ENCODE results near the gene RIPOR2. TPM values are rescaled to one million over a fixed set of nuclear protein-coding genes. Genes with fewer than 3 reads are reported as not detected.
"Not testable (repeated sequence)": the region's sequence is repeated elsewhere in the genome, so short reads cannot be mapped to it uniquely, and the experiment has no call there.

The RIPOR2 gene
- total and polyA plus RNA-seq, 5 donors: 0.59 to 2.9 (median 2.4) TPM

DNA sequence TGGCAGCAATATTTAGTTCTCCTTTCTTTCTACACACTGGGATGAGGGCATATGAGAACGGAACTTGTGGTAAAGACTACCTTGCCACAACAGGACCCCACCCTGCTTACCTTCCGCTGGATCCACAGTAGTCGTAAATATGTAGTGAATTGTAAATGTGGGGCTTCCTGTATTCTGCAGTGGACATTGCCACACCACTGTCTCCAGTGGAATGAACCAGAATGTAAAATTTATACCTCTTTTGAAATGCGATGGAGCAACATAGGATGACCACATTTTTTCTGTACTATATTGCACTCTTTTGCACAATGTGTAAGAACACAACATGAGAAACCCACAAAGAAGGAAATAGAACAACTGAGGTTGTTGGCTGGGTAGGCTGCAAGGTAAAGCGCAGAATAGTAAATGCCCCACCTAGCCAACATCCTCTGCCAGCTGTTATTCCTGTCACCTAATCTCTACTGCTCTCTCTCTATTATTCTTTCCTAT lies 16.1 kb upstream of the RIPOR2 start:
- H3K27ac ChIP-seq (ENCODE audit: low read length): no peak overlapping the region
- H3K4me1 ChIP-seq (ENCODE audit: control insufficient read depth, insufficient read depth, low read length): no peaks in the 10 kb centered on the region
- ATAC-seq (peak; percentile 69 to 75), DNase-seq (peak in 2 of 3 donors; percentile 26 to 35)
- H3K27me3 ChIP-seq (ENCODE audit: control insufficient read depth, insufficient read depth): no peaks in the 10 kb centered on the region
- H3K9me3 ChIP-seq (ENCODE audit: control insufficient read depth, low read length): no peaks in the 10 kb centered on the region
- H3K4me3 ChIP-seq (ENCODE audit: low read length): no peak overlapping the region
- intact Hi-C loops (cut with DNase I): no loop called here
- WGBS: 81% methylated on average over 5 of the region's 5 CpGs

DNA sequence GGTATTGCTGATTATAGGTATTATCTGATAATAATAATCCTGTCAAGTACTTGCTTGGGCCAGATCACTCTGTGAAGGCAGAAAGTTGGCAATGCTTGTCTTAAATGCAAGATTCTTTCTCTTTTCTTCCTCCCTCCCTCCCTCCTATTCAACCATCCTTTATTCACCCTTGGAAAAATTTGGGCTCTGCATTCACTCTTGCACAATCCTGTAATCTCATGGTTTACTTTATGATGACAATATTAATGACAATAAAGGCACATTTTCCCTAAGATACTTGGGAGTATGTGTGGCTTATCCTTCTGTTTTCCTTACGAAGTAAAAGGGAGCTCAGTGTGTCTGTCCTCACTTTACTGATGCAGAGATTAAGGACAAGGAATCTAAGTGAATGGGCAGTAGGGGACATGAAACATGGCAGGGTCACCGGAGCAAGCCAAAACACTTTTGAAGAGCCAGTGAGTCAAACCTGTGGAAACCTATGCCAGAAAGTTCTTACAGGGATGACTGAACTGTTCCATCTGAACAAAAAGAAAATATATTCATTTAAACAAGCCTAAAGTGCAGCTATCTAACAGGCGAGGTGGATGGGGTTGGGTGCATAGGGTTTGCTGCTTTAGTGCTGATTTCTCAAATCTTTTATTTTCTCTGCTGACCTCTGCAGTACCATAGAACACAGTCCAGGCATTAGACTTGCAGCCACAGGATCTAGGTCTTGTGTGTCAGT lies 14.6 kb upstream of the RIPOR2 start:
- DNase-seq (no peak), ATAC-seq (no peak)
- WGBS: 72% methylated on average over 3 of the region's 3 CpGs
- Histone ChIP-seq H3K27me3 (ENCODE audit: control insufficient read depth, insufficient read depth) (no peaks in the 10 kb centered on the region), H3K27ac (ENCODE audit: low read length) (no peak overlapping the region), H3K9me3 (ENCODE audit: control insufficient read depth, low read length) (no peaks in the 10 kb centered on the region), H3K4me3 (ENCODE audit: low read length) (no peak overlapping the region), H3K4me1 (ENCODE audit: control insufficient read depth, insufficient read depth, low read length) (no peaks in the 10 kb centered on the region)
- intact Hi-C loops (cut with DNase I): no loop called here

DNA sequence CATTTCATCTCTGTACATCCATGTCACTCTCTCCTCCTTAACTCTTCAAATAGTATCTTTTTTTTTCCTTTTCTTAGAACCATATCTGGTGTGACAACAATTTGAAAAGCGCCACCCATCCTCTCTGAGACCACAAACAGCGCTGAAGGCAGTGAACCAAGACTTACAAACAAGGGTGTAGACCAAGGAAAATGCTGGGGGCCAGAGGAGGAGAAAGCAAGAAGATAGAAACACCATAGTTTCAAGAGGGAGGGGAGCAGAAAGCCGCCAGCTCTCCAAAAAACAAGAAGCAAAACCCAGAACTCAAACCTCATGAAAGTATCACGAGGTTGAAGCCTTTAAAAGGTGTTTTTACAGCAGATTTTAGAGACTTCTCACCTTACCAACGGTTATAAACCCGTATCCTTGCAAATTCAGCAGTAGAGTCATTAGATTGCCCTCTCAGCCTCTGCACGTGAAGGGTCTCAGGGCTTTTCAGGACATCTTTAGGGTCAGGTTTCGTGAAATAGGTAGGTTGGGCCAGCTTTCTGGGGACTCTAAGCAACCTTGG lies 13.3 kb upstream of the RIPOR2 start:
- H3K9me3 ChIP-seq (ENCODE audit: control insufficient read depth, low read length): no peaks in the 10 kb centered on the region
- DNase-seq: no peak
- H3K4me3 ChIP-seq (ENCODE audit: low read length): no peak overlapping the region
- no peaks in the 10 kb centered on the region for H3K4me1 ChIP-seq (ENCODE audit: control insufficient read depth, insufficient read depth, low read length)
- intact Hi-C loops (cut with DNase I): no loop called here
- ATAC-seq: no peak
- H3K27ac ChIP-seq (ENCODE audit: low read length): no peak overlapping the region
- no peaks in the 10 kb centered on the region for H3K27me3 ChIP-seq (ENCODE audit: control insufficient read depth, insufficient read depth)
- 74% methylated on average over 8 of the region's 8 CpGs for WGBS

DNA sequence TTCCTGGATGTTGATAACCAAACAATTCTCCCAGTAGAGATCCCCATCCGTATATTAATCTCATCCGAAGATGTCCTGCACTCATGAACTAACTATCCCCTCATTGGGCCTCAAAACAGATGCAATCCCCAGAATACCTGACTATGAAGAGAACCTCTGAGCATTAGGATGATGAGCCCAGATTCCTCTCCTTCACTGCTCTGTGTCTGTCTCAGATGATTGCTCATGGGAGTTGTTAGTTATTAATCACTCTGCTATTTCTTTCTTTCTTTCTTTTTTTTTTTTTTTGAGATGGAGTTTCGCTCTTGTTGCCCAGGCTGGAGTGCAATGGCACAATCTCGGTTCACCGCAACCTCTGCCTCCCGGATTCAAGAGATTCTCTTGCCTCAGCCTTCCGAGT lies 12.5 kb upstream of the RIPOR2 start:
- H3K27ac ChIP-seq (ENCODE audit: low read length); H3K4me1 ChIP-seq (ENCODE audit: control insufficient read depth, insufficient read depth, low read length); intact Hi-C loops (cut with DNase I); H3K27me3 ChIP-seq (ENCODE audit: control insufficient read depth, insufficient read depth); H3K4me3 ChIP-seq (ENCODE audit: low read length); DNase-seq; H3K9me3 ChIP-seq (ENCODE audit: control insufficient read depth, low read length); ATAC-seq: not testable (repeated sequence)
- WGBS: 86% methylated on average over 7 of the region's 7 CpGs

DNA sequence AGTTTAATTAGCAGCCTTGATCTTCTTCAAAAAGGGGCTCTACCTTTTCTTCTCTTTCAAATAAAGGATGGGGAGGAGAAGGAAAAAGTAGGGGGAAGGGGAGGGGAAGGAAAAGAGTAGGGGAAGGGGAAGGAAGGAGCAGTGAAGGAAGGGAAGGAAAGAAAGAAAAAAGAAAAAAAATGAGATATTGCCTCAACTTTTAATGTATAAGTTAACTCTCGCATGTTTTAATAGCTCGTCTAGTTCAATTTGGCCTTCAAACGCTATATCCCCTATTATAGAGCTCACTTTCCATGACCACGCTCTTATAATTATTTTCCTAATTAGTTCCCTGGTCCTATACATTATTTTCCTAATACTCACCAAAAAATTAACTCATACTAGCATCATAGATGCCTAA lies 11.9 kb upstream of the RIPOR2 start:
- intact Hi-C loops (cut with DNase I): no loop called here
- no peak overlapping the region for H3K27ac ChIP-seq (ENCODE audit: low read length)
- WGBS: 96% methylated on average over 4 of the region's 4 CpGs

DNA sequence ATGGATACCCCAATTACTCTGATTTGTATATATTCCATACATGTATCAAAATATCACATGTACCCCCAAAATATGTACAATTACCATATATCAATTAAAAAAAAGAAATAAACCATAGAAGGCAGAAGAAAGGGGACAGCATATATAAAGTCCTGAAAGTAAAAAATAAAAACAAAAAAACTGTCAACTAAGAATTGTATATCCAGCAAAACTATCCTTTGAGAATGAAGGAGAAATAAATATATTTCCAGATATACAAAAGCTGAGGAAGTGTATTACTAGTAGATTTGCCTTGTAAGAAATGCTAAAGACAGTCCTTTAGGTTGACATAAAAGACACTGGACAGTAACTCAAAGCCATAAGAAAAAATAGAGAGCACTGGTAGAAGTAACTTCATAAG lies 9.3 kb upstream of the RIPOR2 start:
- no peaks in the 10 kb centered on the region for H3K4me1 ChIP-seq (ENCODE audit: control insufficient read depth, insufficient read depth, low read length)
- no peaks in the 10 kb centered on the region for H3K9me3 ChIP-seq (ENCODE audit: control insufficient read depth, low read length)
- intact Hi-C loops (cut with DNase I): no loop called here
- H3K27ac ChIP-seq (ENCODE audit: low read length): no peak overlapping the region
- no peak overlapping the region for H3K4me3 ChIP-seq (ENCODE audit: low read length)
- no peaks in the 10 kb centered on the region for H3K27me3 ChIP-seq (ENCODE audit: control insufficient read depth, insufficient read depth)
- ATAC-seq: no peak
- DNase-seq: no peak

More for the DNA sequence above, 11.9 kb upstream of the RIPOR2 start:
- H3K9me3 ChIP-seq (ENCODE audit: control insufficient read depth, low read length): no peaks in the 10 kb centered on the region
- H3K27me3 ChIP-seq (ENCODE audit: control insufficient read depth, insufficient read depth): no peaks in the 10 kb centered on the region
- no peaks in the 10 kb centered on the region for H3K4me1 ChIP-seq (ENCODE audit: control insufficient read depth, insufficient read depth, low read length)
- no peak for ATAC-seq
- no peak for DNase-seq
- H3K4me3 ChIP-seq (ENCODE audit: low read length): no peak overlapping the region

DNA sequence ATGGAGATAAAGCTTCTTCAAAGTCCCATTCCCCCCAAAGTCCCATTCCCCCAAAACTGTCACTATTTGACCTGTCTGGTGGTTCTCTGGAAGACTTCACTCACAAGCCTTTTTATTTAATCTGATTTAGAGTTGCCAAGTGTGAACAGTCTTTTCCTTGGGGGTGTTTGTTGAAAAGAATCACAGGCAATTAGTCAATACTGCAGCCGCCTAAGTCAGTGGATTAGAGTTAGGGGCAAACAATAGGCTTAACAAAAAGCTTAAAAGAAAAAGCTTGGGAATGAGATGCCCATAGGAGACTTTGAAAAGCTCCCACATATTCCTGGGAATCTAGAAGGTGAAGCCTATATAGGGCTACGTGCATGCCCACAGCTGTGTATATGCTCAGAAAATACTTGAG lies 8.0 kb upstream of the RIPOR2 start:
- 90% methylated on average over 2 of the region's 2 CpGs for WGBS
- no peak overlapping the region for H3K4me3 ChIP-seq (ENCODE audit: low read length)
- ATAC-seq: no peak
- intact Hi-C loops (cut with DNase I): no loop called here
- no peak for DNase-seq
- no peak overlapping the region for H3K27ac ChIP-seq (ENCODE audit: low read length)
- H3K9me3 ChIP-seq (ENCODE audit: control insufficient read depth, low read length): no peaks in the 10 kb centered on the region
- H3K4me1 ChIP-seq (ENCODE audit: control insufficient read depth, insufficient read depth, low read length): no peaks in the 10 kb centered on the region
- H3K27me3 ChIP-seq (ENCODE audit: control insufficient read depth, insufficient read depth): no peaks in the 10 kb centered on the region

DNA sequence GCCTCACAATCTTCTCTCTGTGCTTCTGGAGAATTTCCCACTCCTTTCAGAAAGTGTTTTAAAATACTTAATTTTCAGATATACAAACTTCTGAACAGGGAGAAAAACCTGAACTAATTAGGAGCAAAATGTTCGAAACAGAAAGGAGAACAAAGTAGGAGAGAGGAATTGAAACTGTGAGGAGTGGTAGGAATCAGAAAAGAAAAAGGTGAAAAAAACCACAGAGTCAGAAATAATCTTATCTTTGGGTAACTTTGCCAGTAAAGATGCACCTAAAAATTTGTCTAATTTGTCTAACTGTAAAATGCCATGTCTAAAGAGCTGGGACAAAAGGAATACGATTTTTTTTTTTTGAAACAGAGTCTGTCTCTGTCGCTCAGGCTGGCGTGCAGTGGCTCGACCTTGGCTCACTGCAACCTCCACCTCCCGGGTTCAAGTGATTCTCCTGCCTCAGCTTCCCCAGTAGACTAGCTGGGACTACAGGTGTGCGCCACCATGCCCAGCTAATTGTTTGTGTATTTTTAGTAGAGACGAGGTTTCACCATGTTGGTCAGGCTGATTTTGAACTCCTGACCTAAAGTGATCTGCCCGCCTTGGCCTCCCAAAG lies 4.7 kb upstream of the RIPOR2 start:
- Histone ChIP-seq H3K27me3 (ENCODE audit: control insufficient read depth, insufficient read depth) (no peaks in the 10 kb centered on the region), H3K4me3 (ENCODE audit: low read length) (no peak overlapping the region), H3K9me3 (ENCODE audit: control insufficient read depth, low read length) (no peaks in the 10 kb centered on the region), H3K27ac (ENCODE audit: low read length) (no peak overlapping the region), H3K4me1 (ENCODE audit: control insufficient read depth, insufficient read depth, low read length) (peaks cover 2% of the 10 kb centered on the region)
- ATAC-seq (no peak), DNase-seq (no peak)
- 77% methylated on average over 9 of the region's 9 CpGs for WGBS
- intact Hi-C loops (cut with DNase I): no loop called here

DNA sequence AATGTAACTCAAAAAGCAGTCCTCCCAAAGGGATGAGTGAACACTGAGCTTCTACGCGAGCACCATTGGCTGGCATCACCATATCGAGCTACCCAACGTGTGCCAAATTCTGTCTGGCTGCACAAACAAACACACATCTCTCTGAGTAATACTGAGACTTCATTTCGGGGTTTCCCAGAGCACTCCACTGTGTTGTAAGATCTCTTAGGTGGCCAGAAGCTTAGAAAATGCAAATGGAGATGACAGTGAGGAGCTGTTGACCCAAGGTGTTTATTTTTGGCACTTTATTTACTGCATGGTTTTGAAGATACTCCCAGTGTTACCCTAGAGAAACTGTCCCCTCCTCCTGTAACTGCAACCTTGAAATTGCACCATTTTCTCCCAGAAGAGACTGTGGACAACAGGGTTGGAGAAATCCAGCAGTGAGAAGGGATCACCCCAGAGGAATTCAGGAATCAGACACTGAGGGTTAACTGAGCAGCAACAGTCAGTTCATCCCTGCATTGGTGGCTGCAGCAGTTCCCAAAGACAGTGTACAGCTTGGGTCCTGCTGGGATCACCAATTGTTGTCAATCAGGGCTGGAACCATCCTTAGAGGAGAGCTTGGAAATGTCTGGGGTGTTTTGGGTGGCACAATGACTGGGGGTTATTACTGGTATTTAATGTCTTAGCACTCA lies 1.0 kb upstream of the RIPOR2 start:
- ATAC-seq (no peak), DNase-seq (no peak)
- Histone ChIP-seq H3K9me3 (ENCODE audit: control insufficient read depth, low read length) (no peaks in the 10 kb centered on the region), H3K27me3 (ENCODE audit: control insufficient read depth, insufficient read depth) (no peaks in the 10 kb centered on the region), H3K4me3 (ENCODE audit: low read length) (no peak overlapping the region), H3K27ac (ENCODE audit: low read length) (no peak overlapping the region), H3K4me1 (ENCODE audit: control insufficient read depth, insufficient read depth, low read length) (peaks cover 2% of the 10 kb centered on the region)
- intact Hi-C loops (cut with DNase I): no loop called here
- 78% methylated on average over 5 of the region's 5 CpGs for WGBS

DNA sequence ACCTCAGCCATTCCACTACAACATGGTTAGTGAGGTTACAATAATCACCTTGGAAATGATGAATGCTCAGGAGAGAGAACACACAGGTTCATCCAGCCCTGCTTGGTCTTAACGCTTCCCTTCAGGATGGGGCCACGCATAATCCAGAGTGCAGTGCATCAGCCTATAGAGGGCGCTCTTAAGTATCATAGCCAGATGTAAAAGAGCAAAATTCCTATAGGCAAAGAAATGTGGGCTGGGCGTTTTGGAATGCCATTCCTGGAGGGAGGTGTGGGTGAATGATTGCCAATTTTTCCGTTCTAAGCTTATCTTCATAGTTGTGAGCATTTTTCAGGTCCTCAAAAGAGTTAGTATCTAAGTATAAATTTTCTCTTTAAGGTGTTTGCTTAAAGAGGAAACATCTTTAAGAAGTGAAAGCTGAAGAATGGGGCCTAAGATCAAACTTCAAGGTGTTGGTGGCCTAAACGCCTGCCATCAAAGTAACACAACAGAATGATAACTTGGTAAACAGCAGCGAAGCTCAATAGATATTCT lies 1.8 kb downstream of the RIPOR2 start:
- Histone ChIP-seq H3K4me3 (ENCODE audit: low read length) (no peak overlapping the region), H3K27me3 (ENCODE audit: control insufficient read depth, insufficient read depth) (no peaks in the 10 kb centered on the region), H3K9me3 (ENCODE audit: control insufficient read depth, low read length) (no peaks in the 10 kb centered on the region), H3K27ac (ENCODE audit: low read length) (no peak overlapping the region), H3K4me1 (ENCODE audit: control insufficient read depth, insufficient read depth, low read length) (peaks cover 2% of the 10 kb centered on the region)
- 69% methylated on average over 7 of the region's 7 CpGs for WGBS
- ATAC-seq: no peak
- DNase-seq: no peak
- intact Hi-C loops (cut with DNase I): no loop called here

DNA sequence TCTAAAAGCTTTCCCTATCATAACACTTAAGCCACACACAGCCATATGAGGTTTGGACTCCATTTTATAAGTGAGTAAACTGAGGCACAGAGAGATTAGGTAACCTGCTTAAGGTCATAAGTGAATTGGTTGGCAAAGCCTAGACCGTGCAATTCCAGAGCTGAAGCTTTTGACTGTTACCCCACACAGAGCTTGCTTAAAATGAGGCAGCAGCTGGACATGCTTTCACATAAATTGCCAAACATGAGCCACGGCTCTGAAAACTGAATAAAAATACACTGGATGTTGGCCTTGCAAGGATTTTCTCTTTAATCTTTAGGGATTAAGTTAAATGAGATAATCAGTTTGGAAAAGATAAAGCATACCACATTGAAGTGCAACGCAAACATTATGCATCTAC lies 2.5 kb downstream of the RIPOR2 start:
- no peak for ATAC-seq
- Histone ChIP-seq H3K4me1 (ENCODE audit: control insufficient read depth, insufficient read depth, low read length) (peaks cover 2% of the 10 kb centered on the region), H3K27ac (ENCODE audit: low read length) (no peak overlapping the region), H3K9me3 (ENCODE audit: control insufficient read depth, low read length) (no peaks in the 10 kb centered on the region), H3K27me3 (ENCODE audit: control insufficient read depth, insufficient read depth) (no peaks in the 10 kb centered on the region), H3K4me3 (ENCODE audit: low read length) (no peak overlapping the region)
- WGBS: 73% methylated on average over 3 of the region's 3 CpGs
- no peak for DNase-seq
- intact Hi-C loops (cut with DNase I): no loop called here
